C4-2B (cell line): Measurements from ENCODE around the gene LRMDA.

Source experiments
- CTCF ChIP-seq: fragments of 450-650 bp; conservative IDR thresholded peaks from 2 replicates; pipeline ENCODE4 v1.5.1; 2017; ENCODE audit warnings: mild to moderate bottlenecking
- ZFX ChIP-seq: fragments of 450-650 bp; IDR thresholded peaks from 2 replicates; pipeline ENCODE4 v1.6.1; 2017

GRCh38 chr10:76543655-76544054, 1112.2 kb downstream of the LRMDA start:
- no peak for TF ChIP-seq CTCF
- TF ChIP-seq ZFX = no peak
